DMS79 treated with DMSO at 0.1 percent for 48 hours (cell line): ENCODE measurements around the gene PSMC2.
A peak's percentile ranks its signal among the peaks of the same experiment; 100 is the strongest.

Source experiments
- DNase-seq: peaks from one replicate; lab custom pipeline; 2025; lab: John Stamatoyannopoulos, UW

The PSMC2 gene

GRCh38 chr7:103347507-103348267 lies at the start of gene PSMC2:
TSS of gene PSMC2 (plus strand) at chr7:103347643. CDS start at chr7:103347712, 69 bp downstream.
- peak; percentile 85 for DNase-seq

DNA sequence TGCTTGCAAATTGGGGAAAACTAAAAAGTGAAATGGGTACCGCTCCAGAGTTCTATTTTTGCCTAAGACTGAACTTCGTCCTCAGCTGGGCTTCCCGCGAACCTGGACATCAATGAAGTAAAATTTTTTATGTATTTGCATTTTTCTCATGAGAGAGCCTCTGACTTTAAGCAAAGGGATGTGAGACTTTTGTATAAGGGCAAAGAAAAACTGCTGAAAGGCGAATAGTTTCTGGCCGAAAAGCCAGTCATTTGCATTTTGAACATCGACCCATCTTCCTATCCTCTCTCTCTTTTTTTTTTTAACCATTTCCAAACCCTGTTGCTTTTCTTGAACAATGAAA lies 49.6 kb upstream of the PSMC2 start:
- DNase-seq, result no peak

DNA sequence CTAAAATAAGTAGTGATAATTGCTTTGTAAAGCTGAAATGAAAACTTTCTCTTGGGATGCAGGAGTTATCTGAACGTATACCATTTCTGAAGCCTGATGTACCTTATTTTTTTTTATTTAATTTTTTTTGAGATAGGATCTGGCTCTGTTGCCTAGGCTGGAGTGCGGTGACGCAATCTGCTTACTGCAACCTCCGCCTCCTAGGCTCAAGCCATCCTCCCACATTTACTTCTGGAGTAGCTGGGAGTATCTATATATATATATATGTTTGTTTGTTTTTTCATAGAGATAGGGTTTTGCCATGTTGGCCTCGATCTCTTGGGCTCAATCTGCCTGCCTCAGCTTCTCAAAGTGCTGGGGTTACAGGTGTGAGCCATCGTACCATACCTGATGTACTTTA lies 47.8 kb upstream of the PSMC2 start:
- DNase-seq, result no peak

DNA sequence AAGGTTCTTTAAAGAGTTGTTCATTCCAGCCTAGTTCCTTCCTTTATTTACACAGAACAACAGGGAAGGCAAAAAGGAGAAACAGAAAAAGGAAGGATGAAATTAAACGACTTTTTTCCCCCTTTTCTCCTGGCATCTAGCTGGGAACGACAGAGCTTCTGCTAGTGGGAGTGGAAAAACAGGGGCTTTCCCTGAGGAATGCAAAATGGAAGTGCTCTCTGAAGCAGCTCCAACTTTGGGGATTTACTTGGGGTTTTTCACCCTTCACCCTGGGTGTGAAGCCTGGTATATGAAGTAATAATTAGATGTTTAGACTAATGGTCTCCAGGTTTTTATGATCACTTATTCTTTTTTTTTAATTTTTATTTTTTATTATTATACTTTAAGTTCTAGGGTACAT lies 46.0 kb upstream of the PSMC2 start:
- no peak for DNase-seq

DNA sequence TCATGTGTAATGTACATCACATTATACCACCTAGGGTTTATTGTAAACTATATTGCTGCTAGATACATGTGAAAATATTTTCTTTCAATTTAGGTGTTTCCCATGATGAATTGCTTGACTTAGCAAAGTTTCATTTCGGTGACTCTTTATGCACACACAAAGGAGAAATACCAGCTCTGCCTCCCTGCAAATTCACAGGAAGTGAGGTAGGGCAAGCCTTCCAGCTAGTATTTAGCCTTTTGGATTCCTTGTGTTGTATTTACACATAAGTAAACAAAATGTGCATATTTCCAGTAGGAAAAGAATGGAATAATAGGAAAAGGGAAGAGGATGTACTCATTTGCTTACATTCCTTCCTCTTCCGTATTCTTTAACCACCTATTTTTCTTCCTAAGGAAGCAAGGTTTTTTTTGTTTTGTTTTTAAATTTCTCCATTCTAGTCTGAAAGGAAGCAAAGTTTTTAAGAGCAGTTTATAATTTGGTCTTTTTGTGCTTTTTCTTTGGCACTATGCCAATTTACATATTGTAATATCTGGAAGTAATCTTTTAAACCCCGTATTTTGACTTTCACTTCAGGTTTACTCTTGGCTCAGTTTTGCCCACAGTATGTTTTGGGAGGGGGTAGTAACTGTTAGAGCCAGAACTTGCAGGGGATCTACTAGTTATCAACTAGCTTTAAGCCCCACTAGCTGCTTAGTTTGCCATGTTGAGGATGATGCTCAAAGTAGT lies 39.8 kb upstream of the PSMC2 start:
- DNase-seq, result no peak

DNA sequence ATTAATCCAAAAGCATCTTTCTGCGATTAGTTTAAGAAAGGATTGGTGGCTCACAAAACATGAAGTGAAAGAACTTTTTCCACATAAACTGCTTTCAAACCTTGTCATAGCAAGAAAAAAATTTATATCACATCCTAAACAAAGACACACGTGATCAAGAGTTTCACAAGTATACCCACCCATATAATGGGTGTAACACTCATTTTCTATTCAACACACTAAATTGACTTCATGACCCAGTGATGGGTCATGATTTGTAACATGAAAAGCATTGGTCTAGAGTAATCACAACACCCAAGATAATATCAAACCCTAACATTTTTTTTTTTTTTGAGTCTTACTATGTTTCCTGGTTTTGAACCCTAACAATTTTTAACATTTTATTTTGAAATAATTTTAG lies 32.6 kb upstream of the PSMC2 start:
- DNase-seq, result no peak

DNA sequence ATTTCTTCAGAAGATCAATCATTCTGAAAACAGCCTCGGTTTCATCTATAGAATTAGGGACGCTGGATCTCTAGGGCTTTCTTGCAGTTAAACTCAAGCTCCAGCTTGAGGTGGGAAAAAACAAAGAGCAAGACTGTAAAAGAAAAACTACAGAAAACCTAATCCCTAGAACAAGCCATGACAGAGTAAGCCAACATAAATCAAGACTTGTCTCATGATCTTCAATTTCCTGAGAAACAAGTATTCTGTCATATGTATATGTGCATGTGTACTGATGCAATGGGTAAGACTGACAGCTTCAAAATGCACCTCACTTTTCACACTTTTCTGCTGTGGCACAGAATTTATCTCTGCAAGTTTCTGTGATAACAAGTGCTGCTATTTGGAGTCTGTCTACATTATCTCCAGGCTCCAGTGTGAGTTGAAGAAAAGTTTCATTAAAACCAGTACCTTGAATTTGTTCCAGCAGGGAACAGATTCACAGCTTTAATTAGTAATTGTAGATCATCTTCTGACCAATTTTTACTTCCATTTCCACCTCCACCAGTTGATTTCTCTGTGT lies 31.0 kb upstream of the PSMC2 start:
- no peak for DNase-seq

- no peak for DNase-seq
Measured at GRCh38 chr7:103317009-103317408, 30.4 kb upstream of the PSMC2 start.

GRCh38 chr7:103325744-103326143 lies 21.7 kb upstream of the PSMC2 start:
- no peak for DNase-seq

- DNase-seq, result no peak
Measured at GRCh38 chr7:103336761-103337160, 10.7 kb upstream of the PSMC2 start.

DNA sequence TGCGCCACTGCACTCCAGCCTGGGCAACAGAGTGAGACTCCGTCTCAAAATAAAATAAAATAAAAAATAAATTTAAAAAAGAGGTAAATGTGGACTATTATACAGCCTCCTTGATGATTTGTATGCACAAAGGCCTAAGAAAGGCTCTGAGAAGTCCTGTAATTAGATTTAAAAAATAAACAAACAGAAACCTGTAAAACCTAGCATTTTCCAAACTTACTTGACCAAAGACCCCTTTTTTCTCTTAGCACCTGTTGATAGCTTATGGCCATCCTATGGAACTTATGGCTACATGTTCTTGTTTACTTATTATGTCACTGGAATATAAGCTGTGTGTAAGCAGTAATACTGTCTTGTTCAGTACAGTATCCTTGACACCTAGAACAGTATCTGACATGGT lies 8.6 kb upstream of the PSMC2 start:
- no peak for DNase-seq

GRCh38 chr7:103341466-103341865 lies 6.0 kb upstream of the PSMC2 start:
- DNase-seq, result no peak

DNA sequence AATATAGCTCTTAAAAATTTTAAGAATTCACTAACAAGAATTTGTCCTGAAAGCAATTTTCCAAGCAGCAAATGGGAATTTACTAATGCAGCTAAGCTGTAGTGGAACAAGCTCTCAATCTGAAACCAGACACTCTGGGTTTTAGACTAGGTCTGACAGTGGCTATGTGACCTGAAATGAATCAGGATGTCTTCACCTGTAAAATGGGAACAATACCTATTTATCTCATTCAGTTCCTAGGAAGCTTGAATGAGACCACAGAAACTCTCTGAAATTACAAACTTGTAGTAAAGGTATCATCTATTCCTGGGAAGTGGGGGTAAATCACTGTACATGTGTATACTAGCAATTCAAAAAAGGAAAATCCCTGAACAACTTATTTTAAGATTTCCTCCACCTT lies 4.1 kb upstream of the PSMC2 start:
- DNase-seq, result no peak

DNA sequence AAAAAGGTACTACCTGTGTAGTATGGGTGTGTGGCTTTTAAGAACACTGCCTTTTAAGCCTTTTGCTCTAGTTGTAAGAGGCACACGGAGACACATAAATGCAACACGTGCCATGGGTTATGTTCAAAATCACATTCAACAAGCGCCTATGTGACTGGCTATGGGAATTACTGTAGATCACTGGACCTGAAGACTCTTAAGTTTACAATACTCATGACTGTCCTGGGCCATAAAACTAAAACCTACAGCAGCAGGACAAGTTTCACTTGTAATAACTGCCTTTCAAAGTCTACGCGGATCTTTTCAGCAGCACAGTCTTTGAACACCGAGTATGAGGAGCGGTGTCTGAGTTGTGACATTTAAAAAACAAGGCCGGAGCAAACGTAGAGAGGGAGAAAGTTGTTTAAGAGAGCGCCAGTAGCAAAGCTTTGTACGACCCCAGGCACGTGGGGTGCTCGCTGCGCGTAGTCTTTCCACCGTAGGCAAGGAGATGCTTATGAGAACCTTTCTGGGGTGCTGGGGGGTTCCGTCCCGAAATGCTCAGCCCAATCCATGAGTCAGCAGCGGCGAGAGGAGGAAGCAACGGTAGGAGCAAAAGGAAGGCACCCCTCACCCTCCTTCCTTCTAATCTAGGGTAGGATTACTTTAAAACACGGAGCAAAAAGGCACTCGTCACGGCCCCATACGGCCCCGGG lies 3.5 kb upstream of the PSMC2 start:
- DNase-seq, result peak; percentile 22

DNA sequence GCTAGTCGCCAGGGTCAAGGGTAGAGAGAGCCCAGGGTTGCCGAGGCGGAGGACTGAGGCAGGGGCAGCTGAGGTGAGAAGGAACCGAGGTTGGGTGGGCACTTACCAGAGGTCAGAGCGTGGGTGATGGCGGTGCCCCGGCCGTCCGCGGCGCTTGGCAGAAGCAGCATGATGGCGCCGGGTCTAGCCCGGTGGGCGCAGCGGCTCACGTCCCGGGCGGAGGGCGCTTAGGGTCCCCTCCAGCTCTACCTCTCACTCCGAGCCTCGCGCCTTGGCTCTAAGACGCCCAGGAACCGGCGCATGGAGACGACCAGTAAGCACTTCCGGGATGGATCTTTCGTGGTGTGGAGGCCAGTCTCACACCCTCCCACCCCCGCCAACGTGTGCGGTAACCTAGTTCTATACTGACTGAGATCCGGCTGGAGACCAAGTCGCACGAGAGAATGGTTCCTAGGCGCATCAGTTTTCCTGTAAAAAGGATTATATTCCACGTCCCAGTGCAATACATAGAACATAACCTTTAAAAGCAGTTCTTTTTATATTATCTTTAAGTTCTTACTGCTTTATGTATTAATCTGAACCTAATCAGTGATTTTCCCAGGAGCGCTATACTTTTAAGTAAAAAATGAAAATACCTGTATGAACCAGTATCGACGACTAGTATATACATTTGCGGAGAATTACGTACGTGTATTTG lies 2.8 kb upstream of the PSMC2 start, which contains the start of gene DNAJC2:
DNAJC2 (minus strand) TSS at position 315 of the 697 bp plus-strand sequence; CDS start at position 170, 145 bp downstream.
- peak; percentile 91 for DNase-seq

DNA sequence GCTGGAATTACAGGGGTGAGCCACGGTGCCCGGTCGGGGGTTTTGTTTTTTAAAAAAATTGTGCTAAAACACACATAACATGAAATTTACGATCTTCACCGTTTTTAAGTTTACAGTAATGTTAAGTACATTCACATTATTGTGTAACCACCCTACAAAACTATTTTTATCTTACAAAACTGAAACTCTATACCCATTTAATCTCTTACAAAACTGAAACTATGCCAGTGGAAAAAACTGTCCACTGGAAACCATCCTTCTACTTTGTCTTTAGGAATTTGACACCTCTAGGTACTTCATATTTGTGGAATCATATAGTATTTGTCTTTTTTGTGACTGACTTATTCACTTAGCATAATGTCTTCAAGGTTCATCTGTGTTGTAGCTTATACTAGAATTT lies 1.0 kb upstream of the PSMC2 start:
- no peak for DNase-seq

- no peak for DNase-seq
Measured at GRCh38 chr7:103348452-103348851, 1.0 kb downstream of the PSMC2 start.

DNA sequence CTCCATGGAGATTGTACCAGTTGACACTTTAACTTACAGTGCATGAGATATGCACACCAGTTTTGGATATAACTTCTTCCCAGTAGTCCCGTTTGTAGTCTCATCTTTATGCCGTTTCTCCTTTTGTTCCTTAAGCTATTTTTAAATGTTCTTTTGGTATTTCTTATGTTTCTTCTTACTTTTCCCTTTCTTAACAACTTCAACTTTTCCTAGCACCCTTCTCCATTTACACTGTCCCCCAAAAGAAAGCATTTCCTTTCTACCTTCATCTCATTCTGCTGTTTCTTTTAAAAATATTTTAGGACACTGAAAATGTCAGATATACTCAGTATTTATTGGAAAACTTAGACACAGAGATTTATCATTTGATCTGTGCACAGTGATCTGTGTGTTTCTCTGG lies 1.5 kb downstream of the PSMC2 start:
- DNase-seq, result no peak

DNA sequence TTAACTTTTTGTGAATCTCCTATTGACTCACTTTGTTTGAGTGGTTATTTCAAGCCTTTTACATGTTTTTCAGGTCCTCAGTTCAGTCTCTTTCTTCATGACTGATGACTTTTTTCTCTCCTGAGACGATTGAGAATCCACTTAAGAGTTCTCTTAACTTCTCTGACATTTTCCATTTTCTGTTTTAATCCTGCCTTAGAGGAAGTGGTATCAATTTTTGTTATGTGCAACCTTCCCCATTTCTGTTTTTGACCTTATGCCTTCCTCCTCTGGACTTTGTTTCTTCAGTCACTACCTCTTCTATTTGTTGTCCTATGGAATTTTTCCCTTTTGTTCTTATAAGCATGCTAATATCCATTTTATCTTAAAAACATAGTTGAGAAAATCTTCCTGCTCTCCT lies 2.4 kb downstream of the PSMC2 start:
- DNase-seq, result no peak

GRCh38 chr7:103369432-103369831 lies 22.0 kb downstream of the PSMC2 start:
- DNase-seq, result no peak

DNA sequence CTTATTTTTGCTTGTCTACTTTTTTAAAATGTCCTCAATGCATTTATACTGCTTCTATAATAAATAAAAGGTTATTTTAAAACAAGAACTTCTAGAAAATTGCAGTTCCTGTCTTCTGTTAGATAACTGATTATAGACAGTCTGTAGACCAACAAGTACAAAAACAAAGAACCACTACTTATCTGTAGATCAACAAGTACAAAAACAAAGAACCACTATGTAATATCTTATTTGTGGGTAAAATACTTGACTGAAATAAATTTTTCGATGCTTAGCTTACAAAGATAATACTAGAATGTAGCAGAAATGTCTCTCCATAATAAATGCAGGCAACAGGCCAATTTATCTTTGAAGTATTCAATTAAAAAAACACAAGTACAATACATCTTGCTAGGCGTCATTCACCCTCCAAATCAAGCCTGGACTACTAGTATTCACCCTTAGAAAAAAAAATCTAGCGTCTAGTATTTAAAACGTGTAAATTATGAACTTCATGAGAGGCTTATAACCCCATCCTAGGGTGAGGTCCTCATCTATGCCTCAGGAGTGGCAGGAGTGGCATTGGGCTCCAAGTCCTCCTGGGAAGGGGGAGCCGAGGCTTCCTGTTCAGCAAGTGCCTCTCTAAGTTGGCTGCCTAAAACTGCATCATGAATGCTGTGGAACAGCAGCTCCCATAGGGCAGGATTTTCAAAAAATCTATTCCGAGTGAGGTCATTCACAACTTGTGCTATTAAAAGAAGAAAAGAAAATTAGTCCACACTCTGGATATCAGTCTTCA lies 26.6 kb downstream of the PSMC2 start:
- peak; percentile 33 for DNase-seq
